Activated B cell treated with CpG ODN at 0.5 μM for 24 hours (primary cell): ENCODE measurements around the gene RPS6KA4. TPM values are rescaled to one million over a fixed set of nuclear protein-coding genes. Genes with fewer than 3 reads are reported as not detected.

Experiments used
- ATAC-seq: fragments of 200-7000 bp; cut with Tn5 transposase; one replicate; pipeline ENCODE4 v1.10.0; 2021; ENCODE audit warnings: low read depth, mild to moderate bottlenecking, moderate library complexity
- CTCF ChIA-PET: fragments of 350-600 bp; sonication (Branson Sonifier 250); formaldehyde crosslinking; loops from one replicate; lab custom pipeline; 2021; ENCODE audit warnings: antibody characterized with exemption; lab: Charles Lee
- POLR2A ChIA-PET: fragments of 350-600 bp; sonication (Branson Sonifier 250); formaldehyde crosslinking; loops from one replicate; lab custom pipeline; 2021; ENCODE audit warnings: antibody characterized with exemption; lab: Charles Lee
- DNase-seq: peaks from one replicate; pipeline ENCODE4 v3.0.0; 2022
- H3K27ac Mint-ChIP-seq: one replicate; pipeline ENCODE4 v1.8.0; 2020; ENCODE audit warnings: mixed read lengths
- H3K27me3 Mint-ChIP-seq: one replicate; pipeline ENCODE4 v1.8.0; 2021; ENCODE audit warnings: mixed read lengths
- H3K36me3 Mint-ChIP-seq: one replicate; pipeline ENCODE4 v1.8.0; 2021; ENCODE audit warnings: low read depth, mixed read lengths
- H3K4me1 Mint-ChIP-seq: one replicate; pipeline ENCODE4 v1.8.0; 2021; ENCODE audit warnings: mixed read lengths
- H3K4me3 Mint-ChIP-seq: one replicate; pipeline ENCODE4 v1.8.0; 2020; ENCODE audit warnings: mild to moderate bottlenecking, mixed read lengths
- H3K9me3 Mint-ChIP-seq: one replicate; pipeline ENCODE4 v1.8.0; 2020; ENCODE audit warnings: mixed read lengths
- intact Hi-C: fragments of 100-400 bp; cut with micrococcal nuclease; formaldehyde crosslinking; loops from one replicate; pipeline ENCODE4 v1.15.1; 2024
- total RNA-seq: library from RNA; stranded (reverse); gene quantifications from 2 replicates; pipeline ENCODE4 v1.2.3, GENCODE V29; 2022
- TF ChIP-seq, protein P1 (sequence below): fragments of 200-600 bp; IDR thresholded peaks from one replicate; pipeline ENCODE4 v1.8.0; 2022; ENCODE audit warnings: antibody characterized with exemption, mild to moderate bottlenecking

Gene RPS6KA4
- total RNA-seq, 1 donor from 2014 or later: 22.6 TPM

DNA sequence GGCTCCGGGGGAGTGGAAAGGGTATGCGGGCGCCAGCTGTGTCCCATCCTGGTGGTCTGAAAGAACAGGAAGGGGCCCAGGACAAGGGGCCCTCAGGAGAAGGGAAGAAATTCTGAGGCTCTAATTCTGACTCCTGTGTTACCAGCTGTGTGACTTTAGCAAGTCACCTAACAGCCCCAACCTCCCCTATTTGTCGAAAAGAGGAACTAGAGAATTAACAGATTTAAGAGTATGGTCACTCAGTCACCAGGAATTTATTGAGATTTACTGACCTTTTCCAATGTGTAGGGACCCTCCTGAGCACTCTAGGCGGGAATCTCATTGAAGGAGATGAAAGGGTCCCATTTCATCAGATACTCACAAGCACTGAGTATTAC lies 14.6 kb downstream of the RPS6KA4 start:
- no peak overlapping the region for H3K27ac Mint-ChIP-seq
- DNase-seq: no peak
- H3K4me1 Mint-ChIP-seq: peaks cover 6% of the 10 kb centered on the region
- intact Hi-C loops: no loop called here
- H3K36me3 Mint-ChIP-seq: peaks cover 18% of the 10 kb centered on the region
- ATAC-seq: peak; percentile 31
- TF ChIP-seq, protein P1, sequence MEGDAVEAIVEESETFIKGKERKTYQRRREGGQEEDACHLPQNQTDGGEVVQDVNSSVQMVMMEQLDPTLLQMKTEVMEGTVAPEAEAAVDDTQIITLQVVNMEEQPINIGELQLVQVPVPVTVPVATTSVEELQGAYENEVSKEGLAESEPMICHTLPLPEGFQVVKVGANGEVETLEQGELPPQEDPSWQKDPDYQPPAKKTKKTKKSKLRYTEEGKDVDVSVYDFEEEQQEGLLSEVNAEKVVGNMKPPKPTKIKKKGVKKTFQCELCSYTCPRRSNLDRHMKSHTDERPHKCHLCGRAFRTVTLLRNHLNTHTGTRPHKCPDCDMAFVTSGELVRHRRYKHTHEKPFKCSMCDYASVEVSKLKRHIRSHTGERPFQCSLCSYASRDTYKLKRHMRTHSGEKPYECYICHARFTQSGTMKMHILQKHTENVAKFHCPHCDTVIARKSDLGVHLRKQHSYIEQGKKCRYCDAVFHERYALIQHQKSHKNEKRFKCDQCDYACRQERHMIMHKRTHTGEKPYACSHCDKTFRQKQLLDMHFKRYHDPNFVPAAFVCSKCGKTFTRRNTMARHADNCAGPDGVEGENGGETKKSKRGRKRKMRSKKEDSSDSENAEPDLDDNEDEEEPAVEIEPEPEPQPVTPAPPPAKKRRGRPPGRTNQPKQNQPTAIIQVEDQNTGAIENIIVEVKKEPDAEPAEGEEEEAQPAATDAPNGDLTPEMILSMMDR: no peak
- H3K9me3 Mint-ChIP-seq: no peaks in the 10 kb centered on the region
- ChIA-PET POLR2A (no interaction called here), CTCF (no interaction called here)
- no peak overlapping the region for H3K4me3 Mint-ChIP-seq
- H3K27me3 Mint-ChIP-seq: no peaks in the 10 kb centered on the region

- intact Hi-C loops: no loop called here
- Mint-ChIP-seq H3K36me3 (peaks cover 4% of the 10 kb centered on the region), H3K9me3 (no peaks in the 10 kb centered on the region), H3K27me3 (no peaks in the 10 kb centered on the region), H3K4me1 (peaks cover 6% of the 10 kb centered on the region), H3K4me3 (no peak overlapping the region), H3K27ac (no peak overlapping the region)
- ChIA-PET CTCF (no interaction called here), POLR2A (interaction anchor here (0.7 kb wide), 1 partner anchor 9 kb away, joined by 4 read pairs; no protein-coding TSS in a partner anchor)
- no peak for DNase-seq
- no peak for ATAC-seq
- TF ChIP-seq, protein P1: no peak
Observed at GRCh38 chr11:64376071-64376470, 17.1 kb downstream of the RPS6KA4 start.

- ChIA-PET CTCF (no interaction called here), POLR2A (no interaction called here)
- Mint-ChIP-seq H3K27me3 (no peaks in the 10 kb centered on the region), H3K9me3 (no peaks in the 10 kb centered on the region), H3K27ac (no peak overlapping the region), H3K4me3 (no peak overlapping the region), H3K36me3 (no peaks in the 10 kb centered on the region), H3K4me1 (peaks cover 4% of the 10 kb centered on the region)
- TF ChIP-seq, protein P1: no peak
- DNase-seq: no peak
- no peak for ATAC-seq
- intact Hi-C loops: no loop called here
Observed at GRCh38 chr11:64378335-64378880, 19.4 kb downstream of the RPS6KA4 start.

GRCh38 chr11:64379160-64379559 lies 20.2 kb downstream of the RPS6KA4 start:
- no peak for DNase-seq
- intact Hi-C loops: no loop called here
- ChIA-PET POLR2A (no interaction called here), CTCF (no interaction called here)
- no peaks in the 10 kb centered on the region for H3K36me3 Mint-ChIP-seq
- TF ChIP-seq, protein P1: no peak
- no peaks in the 10 kb centered on the region for H3K9me3 Mint-ChIP-seq
- H3K27ac Mint-ChIP-seq: no peak overlapping the region
- H3K4me1 Mint-ChIP-seq: no peaks in the 10 kb centered on the region
- ATAC-seq: no peak
- H3K4me3 Mint-ChIP-seq: no peak overlapping the region
- H3K27me3 Mint-ChIP-seq: no peaks in the 10 kb centered on the region

DNA sequence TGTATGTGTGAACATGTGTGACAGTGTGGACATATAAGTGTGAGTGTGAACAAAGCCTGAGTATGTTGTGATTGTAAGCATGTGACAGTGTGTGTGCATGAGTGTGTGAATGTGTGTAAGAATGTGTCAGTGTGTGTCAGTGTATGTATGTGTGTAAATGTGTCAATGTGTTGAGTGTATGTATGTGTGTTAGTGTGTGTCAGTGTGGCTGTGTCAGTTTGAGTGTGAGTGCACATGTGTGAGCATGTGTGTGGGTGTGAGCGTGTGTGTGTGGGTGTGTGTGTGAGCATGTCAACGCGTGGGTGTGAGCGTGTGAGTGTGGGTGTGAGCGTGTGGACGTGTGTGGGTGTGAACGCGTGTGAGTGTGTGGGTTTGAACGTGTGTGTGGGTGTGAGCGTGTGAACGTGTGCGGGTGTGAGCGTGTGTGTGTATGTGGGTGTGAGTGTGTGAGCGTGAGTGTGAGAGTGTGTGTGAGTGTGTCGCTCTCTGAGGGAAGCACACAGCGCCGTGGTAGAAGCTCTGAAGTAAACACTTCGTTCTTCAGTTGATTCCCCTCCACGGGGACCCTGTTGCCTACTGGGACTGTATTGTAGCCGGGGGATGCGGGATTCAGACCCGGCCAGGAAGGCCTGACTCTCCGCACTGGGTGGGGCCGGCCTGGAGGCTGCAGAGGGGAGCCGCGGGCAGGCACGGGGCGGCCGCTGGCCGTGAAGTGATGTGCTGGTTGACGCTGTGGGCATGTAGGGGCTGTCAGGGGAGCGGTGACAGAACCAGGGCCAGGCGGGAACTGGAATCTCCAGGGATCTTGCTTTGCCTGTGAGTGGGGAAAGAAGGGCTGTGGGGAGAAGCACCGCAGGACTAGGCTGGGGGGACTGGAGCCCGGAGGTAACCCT lies 21.1 kb downstream of the RPS6KA4 start:
- DNase-seq (no peak), ATAC-seq (no peak)
- intact Hi-C loops: no loop called here
- POLR2A ChIA-PET: interaction anchor here (0.6 kb wide), 1 partner anchor 21 kb away, joined by 3 read pairs; the partner anchor contains the start of gene RPS6KA4
- Mint-ChIP-seq H3K27ac (no peak overlapping the region), H3K36me3 (no peaks in the 10 kb centered on the region), H3K4me1 (no peaks in the 10 kb centered on the region), H3K4me3 (no peak overlapping the region), H3K27me3 (no peaks in the 10 kb centered on the region), H3K9me3 (no peaks in the 10 kb centered on the region)
- TF ChIP-seq, protein P1: no peak
- CTCF ChIA-PET: no interaction called here
